DMS153 treated with DMSO at 0.1 percent for 48 hours (cell line): ENCODE measurements around the gene ARHGAP6.
"Not testable (repeated sequence)": the region's sequence is repeated elsewhere in the genome, so short reads cannot be mapped to it uniquely, and the experiment has no call there.

Experiments used
- DNase-seq: peaks from one replicate; lab custom pipeline; 2025; ENCODE audit not compliant: unreplicated experiment; lab: John Stamatoyannopoulos, UW

ARHGAP6 gene

GRCh38 chrX:11531226-11531625 lies 134.5 kb downstream of the ARHGAP6 start:
- no peak for DNase-seq

DNA sequence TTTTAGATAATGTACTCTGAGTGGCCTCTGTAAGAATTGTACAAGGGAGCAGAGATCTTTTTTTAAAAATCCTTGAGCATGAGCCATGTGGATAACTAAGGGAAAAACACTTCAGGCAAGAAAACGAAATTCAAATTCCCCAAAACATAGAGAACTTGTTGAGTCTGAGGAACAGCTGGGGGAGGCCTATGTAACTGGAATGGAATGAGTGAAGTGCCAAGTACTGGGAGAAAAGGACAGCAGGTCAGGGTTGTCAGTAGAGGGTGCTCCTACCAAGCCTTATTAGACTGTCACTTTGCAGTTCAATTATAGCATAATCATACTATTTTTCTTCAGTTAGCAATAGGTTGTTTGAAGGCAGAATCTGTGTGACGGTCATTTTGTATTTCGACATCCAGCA lies 135.1 kb downstream of the ARHGAP6 start:
- no peak for DNase-seq

DNA sequence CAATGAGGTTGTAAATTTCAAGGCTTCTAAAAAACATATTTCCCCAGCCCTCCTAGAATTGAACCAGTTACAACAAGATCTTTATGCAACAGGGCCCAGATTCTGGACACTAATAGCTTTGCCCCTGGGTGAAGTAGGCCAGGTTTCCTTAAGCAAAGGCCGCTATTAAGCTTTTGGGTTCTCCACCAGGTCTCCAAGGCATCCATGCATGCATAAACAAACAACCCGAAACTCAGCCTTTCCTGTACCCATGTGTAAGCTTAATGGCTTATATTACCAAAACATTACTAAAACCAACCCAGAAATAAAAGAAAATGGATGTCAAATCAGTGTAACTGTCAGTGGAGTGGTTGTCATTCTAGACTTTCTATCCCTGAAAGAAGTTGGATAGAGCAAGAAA lies 137.1 kb downstream of the ARHGAP6 start:
- DNase-seq: no peak

GRCh38 chrX:11525685-11526084 lies 140.0 kb downstream of the ARHGAP6 start:
- DNase-seq: no peak

DNA sequence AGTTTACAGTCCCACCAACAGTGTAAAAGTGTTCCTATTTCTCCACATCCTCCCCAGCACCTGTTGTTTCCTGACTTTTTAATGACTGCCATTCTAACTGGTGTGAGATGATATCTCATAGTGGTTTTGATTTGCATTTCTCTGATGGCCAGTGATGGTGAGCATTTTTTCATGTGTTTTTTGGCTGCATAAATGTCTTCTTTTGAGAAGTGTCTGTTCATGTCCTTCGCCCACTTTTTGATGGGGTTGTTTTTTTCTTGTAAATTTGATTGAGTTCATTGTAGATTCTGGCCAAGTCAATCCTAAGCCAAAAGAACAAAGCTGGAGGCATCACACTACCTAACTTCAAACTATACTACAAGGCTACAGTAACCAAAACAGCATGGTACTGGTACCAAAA lies 146.5 kb downstream of the ARHGAP6 start:
- not testable (repeated sequence) for DNase-seq

DNA sequence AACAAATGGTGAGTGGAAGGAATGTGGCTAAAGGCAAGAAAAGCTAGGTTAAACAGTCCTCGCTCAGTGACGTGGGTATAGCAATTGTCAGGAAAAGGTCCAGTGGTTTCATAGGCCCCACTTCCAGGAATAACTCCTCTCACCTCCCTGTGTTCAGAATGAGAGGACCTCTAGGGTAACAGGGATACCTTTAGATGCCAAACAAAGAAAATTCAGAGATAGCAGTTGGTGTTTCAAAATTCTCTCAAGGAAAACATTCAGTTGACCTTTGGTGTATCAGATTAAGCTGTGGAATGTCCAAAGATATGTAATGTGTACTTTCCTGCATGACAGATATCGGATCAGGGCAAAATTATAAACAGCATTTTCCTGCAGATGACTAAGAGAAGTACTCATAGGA lies 155.9 kb downstream of the ARHGAP6 start:
- DNase-seq: no peak

- no peak for DNase-seq
These were observed 161.5 kb downstream of the ARHGAP6 start for GRCh38 chrX:11504234-11504633.

DNA sequence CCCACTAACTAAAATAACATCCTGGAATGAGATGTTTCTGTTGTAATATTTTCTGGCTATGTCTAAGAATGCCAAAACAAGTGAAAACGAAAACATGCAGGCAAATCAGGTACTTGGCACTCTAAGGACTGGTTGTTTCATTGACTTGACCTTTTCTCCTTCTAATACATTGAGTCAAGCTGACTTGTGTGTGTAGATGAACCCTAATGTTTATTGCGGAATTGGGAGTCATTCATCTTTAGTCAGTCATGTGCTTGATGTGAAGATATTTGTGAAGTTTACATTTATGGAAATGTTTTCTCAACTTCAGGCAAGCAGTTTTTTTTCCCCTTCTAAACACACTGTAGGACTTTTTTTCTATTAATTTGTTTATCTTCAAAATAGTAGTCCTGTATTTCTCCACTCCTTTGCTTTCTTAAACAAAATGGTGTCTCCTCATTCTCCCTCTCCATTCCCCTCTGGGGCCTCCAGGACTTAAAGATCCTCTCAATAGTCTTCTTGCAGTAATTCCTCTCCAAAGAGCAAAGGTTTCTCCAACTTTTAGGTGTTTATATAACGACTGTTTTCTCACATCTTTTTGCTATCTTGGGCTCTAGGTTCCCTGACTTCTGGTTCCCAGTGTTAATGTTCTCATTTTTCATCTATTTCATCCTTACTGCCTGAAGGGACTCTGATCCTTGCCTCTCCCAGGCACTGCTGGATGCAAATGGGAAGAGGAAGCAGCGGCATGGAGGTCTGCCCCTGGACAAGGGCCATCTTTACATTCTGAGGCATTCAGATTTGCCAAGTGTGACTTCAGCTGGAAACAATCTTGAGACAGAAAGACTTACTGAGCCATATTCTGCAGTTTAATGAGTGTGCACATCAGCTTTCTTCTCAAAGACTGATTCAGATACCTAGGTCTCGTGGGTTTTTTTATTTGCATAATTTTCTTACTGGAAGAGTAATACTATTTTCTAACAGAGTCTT lies 166.4 kb downstream of the ARHGAP6 start:
- no peak for DNase-seq

- not testable (repeated sequence) for DNase-seq
These were observed 174.3 kb downstream of the ARHGAP6 start for GRCh38 chrX:11491375-11491774.

- no peak for DNase-seq
These were observed 181.4 kb downstream of the ARHGAP6 start for GRCh38 chrX:11484290-11484689.

GRCh38 chrX:11481035-11481434 lies 184.7 kb downstream of the ARHGAP6 start:
- no peak for DNase-seq

DNA sequence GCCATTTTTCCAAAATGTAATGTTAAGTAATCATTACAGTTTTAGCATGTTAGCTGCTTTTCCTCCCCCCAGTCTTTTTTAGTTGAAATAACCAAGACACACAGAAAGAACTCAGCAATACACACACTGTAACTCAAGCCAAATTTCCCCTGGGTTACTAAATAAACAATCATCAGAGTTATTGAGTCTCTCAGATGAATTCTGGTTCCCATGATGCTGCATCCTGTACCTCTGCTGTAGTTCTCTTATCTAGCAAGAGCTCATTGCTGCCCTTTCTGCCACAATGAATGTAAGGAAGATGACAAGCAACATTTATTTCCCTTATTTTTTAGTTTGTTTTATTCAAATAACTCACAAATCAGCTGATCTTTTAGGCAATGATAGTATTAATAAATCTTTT lies 185.1 kb downstream of the ARHGAP6 start:
- DNase-seq: no peak

DNA sequence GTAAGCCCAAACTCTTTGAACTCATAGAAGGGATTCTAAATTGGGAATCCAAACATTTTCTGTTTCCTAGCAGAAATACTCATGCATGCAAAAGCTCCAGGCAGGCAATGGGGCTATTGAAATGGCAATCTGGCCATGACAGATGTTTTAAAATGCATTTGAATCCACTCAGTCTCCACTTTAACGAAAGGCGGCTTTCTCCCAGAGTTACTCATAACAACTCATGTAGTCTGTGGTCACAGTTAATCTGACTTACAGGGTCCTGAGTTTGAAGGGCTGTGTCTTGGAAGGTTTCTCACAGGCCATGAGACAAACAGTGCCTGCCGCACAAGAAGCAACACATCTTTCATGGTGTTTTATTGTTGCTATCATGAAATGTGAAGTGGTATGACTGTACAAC lies 186.8 kb downstream of the ARHGAP6 start:
- DNase-seq: no peak

DNA sequence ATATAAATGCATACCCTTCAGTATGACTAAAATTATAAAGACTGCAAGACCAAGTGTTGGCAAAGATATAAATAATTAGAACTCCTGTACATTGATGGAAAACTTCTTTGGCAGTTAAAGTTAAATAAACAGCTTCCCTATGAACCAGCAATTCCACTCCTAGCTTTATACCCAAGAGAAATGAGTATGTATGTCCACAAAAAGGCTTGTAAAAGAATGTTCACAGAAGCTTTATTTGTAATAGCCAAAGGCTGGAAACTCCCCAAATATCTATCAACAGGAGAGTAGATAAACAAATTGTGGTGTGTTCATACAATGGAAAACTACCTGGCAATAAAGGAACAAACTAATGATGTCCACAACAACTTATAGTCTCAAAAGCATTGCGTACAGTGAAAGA lies 187.7 kb downstream of the ARHGAP6 start:
- no peak for DNase-seq

- no peak for DNase-seq
These were observed 191.1 kb downstream of the ARHGAP6 start for GRCh38 chrX:11474576-11474975.

DNA sequence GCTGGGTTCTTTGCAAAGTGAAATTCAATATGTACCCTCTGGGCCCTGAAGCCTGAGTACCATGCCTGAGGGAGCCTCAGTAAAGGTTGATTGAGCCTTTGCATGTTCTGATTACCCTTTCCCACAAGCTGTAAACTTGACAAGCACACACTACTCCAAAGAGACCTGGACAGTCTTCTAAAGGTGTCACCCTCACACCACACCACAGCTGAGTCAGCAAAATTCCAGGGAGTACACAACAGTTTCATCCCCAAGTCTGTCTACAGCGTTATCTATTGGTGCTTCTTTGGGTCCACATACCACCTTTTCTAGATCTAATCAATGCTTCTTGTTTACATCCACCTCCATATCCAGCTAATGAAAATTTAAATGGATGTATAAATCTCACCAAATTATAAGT lies 191.7 kb downstream of the ARHGAP6 start:
- no peak for DNase-seq

- DNase-seq: no peak
These were observed 192.8 kb downstream of the ARHGAP6 start for GRCh38 chrX:11472879-11473278.

- no peak for DNase-seq
These were observed 193.3 kb downstream of the ARHGAP6 start for GRCh38 chrX:11472381-11472780.

- DNase-seq: no peak
These were observed 195.3 kb downstream of the ARHGAP6 start for GRCh38 chrX:11470250-11470974.

DNA sequence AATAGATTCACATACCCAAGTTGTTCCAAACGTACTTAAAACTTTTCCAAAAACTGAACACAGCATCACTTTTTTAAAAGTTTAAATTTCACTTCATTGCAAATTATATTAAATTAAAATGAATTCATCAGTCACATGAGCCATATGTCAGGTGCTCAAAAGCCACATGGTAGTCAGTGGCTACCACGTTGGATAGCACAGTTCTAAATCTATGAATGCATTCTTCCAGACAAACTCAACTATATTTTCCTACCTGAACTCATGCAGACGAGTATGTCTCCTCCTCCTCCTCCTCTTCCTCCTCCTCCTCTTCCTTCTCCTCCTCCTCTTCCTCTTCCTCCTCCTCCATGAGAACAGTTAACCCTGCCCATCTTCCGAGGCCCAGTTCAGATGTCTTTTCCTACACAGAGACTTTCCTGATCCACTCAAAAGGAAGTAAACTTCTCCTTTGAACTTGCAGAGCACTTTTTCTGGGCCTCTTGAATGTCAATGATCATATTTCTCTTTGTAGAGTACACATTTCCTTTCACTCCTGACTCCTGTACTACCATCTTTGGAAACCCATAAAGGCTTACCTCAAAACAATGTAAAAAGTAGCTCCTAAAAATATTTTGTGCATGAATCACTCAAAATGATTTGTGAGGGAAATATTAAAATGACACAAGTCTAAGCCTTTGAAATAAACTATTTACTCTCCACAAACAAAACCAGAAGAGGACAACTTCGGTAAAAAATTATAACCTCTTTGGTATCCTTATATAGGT lies 199.9 kb downstream of the ARHGAP6 start:
- no peak for DNase-seq

DNA sequence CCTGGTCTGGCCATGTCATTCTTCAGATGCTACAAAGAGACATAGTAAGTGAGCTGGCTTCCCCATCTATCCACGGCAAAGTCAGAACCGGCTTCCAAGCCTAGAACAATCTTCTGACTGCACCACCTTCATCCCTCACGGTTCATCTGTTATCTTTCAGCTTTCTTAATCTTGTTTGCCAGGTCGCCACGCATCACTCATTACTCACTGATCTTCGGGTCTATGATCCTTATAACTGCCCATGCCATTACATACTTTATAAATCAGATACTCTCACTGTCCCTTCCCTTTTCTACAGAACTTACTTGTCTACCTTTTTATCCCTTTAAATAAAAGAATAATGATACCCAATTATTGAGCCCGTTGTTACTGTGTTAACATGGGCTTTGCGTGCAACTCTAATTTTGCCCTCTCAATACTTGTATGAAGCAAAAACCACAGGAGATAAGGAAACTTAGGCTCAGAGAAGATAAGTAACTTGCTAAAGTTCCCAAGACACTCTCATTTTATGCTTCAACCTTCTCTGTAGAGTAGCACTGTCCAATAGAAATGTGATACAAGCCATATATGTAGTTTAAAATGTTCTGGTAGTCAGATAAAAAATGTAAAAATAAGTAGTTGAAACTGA lies 200.8 kb downstream of the ARHGAP6 start:
- no peak for DNase-seq
